GM19023 (cell line): Measurements from ENCODE around the gene DUSP5.

Experiments
- ATAC-seq: cut with Tn5 transposase; IDR thresholded peaks from one replicate; pipeline ENCODE4 v1.9.1; 2021; ENCODE audit warnings: mild to moderate bottlenecking, moderate library complexity; ENCODE audit not compliant: unreplicated experiment

DUSP5 gene

DNA sequence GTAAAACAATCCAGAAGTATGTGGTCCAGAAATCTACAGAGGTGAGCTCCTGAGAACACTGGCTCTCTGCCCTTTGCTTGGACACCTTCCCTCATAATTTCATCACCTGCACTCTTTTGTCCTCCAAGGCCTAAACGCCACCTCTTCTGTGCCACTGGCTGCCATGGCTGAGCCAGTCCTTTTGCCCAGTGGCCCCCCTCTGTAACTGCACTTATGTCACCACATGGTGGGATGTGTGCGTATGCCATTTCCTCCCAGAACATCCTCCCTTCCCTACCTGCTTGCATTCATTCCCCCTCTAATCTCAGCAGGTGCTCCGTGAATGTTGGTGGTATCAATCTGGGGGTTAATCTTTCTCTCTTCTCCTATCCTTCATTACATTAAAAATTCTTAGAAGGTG is 17.3 kb upstream of the DUSP5 start:
- ATAC-seq = no peak

DNA sequence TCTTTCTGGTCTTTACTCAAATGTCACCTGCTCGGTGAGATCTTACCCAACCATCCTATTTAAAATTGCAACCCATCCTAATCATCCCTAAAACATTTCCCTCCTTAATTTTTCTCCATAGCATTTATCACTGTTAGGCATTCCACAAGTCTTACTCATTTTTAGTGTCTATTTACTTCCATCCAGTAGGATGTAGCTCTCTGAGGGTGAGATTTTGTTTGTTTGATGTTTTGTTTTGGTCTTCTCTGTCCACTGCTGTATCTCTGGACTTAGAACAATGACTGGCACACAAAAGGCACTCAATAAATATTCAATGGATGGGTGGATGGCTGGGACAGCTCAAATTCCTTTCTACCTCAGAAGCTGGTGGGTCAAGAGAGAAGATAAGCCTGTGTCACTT is 15.8 kb upstream of the DUSP5 start:
- no peak for ATAC-seq

DNA sequence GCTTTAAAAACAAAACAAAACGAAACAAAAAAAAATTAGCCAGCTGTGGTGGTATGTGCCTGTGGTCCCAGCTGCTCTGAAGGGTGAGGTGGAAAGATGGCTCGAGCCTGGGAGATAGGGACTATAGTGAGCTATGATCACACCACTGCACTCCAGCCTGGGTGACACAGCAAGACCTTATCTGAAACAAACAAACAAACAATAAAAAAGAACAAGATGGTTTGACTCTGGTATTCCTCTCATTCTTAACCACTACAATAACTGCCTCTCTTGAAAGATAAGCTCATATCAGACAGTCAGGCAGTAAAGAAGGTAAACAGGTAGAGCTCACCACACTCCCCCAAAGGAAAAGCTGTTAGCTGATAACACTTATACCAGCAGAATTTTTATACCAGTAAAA is 14.1 kb upstream of the DUSP5 start:
- ATAC-seq = no peak

DNA sequence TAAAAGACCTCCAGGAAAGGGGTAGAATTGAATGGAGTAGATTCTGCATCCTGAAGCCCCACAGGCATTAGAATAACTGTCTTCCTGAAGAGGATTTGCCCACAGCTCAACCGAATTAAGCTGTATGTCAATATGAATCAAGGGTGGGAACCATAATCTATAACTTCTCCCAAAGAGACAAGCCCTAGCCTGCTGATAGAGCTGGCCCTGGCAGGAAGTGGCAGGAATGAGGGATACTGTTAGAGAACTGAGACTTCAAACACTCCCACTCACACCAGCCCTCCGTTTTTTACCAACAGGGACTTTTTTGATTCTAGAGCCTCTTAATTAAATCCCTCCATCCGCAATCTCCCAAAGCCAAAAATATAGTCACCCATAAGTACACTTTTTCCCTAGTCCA is 12.2 kb upstream of the DUSP5 start:
- ATAC-seq = no peak

DNA sequence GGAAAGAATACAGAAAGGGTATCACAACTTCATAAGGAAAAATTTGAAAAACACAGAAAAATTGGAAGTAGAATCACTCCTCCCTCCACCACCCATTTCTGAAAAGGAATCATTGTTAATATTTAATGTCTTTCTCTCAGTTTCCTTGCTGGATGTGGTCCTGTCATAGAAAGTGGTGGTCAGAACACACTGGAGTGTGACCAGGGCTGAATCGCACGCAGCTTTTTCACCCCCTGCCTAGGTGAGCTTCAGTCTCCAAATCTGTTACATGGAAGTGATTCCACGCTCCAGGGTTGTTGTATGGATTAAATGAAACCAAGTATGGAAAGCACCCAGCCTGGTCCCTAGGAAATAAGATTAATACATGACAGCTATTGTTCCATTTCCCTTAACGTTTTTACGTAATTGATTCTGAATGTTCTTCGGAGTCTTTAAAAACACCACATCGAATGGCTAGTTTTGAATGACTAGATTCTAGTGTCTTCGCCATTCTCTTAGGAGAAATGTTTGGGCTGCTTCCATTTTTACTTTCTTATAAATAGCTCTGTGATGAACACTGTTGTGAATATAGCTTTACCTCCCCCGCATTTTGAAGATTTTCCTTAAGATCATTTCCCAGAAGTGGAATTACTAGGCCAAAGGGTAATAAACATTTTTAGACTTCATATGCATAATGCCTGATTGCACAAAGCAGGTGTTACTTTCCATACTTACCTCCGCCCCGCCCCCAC is 10.9 kb upstream of the DUSP5 start:
- no peak for ATAC-seq

DNA sequence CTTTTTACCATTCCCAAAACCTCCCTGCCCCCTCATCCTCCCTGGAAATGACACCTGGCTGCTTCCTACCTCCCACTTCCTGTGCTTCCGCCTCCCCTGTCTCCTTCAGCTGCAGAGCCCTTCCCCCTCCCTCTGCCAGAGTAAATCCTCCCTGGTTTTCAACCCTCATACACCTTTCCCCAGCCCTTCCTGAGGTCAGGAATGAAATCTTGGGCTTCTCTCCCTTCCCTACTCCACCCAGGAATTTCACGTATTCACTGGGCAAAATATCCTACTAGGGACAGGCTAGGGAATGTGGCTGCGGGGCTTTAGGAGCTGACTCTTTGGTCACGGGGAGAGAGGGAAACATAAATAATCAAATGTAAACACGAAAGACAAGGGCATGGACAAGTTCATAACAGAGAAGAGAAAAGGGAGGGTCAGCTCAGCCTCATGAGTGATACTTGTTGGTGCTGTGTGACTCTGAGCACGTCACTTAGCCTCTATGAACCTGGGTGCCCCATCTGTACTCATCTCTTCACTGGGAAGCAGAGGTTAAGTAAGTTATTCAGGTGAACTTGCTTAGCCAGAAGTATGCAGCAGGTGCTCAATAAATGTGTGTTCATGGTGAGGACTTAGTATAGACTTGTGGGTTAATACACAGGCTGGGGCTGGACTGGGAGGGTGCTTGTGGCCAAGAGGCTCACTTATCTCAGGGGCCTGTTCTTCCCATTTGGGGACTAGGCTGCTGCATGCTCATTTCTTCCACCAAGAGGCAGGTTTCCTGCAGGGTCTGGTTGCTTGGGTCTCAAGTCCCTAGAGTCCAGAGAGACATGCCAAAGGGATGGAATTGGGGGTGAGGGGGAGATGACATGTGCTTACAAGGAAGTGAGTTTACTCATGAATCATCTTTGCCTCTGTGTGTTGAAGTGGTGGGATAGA is 10.0 kb upstream of the DUSP5 start:
- no peak for ATAC-seq

DNA sequence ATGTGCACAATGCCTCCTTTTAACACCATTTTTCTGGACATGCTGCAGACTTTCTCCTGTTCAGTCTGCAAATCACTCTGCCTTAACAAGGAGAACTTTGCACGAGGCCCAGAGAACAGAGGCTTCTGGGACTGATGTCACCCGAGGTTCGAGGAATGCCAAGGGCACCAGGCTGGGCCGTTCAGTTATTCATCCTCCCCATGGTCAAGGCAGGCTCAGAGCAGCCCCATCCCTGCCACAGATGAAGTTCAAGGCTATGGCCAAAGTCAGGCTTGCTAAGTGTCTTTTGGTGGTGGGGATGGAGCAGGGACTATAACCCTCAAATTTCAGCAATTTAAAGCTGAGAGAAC is 9.4 kb upstream of the DUSP5 start:
- ATAC-seq = no peak

DNA sequence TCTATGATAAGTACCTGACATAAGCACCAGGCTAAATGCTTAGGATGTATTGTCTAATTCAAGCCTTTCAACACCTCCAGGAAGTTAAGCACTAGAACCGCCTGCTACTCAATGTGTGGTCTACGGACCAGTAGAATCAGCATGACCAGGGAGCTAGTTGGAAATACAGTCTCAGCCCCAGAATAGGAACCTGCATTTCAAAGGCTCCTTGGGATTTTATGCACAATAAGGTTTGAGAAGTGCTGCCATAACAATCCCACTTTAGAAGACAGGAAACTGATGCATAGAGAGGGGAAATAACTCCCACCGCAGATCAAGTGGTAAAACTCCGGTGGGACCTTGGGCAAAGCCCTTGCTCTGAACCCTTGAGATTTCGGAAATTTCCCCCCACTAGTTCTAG is 8.8 kb upstream of the DUSP5 start:
- ATAC-seq = no peak

DNA sequence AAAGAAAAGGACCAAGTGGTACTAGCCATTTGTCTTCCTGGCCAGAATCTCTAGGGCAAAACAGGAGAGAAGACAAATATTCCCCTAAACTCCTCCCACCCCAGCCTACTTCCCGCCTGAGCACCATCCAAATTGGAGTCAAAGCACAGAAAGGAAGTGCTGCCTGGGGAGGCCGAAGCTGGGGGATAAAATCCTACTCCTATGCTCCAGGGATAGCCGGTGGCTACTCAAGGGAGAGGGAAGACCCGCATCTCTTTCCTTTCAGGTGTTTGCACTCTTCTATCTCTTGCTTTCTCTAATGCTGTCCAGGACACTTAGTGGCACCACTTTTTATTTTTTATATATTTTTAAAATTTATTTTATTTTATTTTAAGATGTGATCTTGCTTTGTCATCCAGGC is 7.1 kb upstream of the DUSP5 start:
- no peak for ATAC-seq

DNA sequence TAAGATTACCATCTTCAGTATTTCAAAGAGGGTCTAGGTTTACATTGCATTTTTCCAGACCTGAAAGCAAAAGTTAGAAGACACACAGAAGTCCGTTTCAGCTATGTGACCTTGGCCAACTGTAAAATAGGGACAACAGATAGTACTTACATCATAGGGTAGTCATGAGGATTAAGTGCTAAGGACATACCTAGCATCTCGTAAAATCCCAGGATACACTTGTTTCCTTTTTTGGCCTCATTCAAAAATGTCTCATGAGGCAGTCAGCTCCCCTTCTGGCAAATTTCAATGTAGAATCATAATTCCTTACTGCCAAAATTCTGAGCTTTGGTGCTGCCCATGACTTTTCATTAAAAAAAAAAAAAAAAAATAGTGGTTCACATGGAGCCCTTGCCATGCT is 6.4 kb upstream of the DUSP5 start:
- ATAC-seq = no peak

DNA sequence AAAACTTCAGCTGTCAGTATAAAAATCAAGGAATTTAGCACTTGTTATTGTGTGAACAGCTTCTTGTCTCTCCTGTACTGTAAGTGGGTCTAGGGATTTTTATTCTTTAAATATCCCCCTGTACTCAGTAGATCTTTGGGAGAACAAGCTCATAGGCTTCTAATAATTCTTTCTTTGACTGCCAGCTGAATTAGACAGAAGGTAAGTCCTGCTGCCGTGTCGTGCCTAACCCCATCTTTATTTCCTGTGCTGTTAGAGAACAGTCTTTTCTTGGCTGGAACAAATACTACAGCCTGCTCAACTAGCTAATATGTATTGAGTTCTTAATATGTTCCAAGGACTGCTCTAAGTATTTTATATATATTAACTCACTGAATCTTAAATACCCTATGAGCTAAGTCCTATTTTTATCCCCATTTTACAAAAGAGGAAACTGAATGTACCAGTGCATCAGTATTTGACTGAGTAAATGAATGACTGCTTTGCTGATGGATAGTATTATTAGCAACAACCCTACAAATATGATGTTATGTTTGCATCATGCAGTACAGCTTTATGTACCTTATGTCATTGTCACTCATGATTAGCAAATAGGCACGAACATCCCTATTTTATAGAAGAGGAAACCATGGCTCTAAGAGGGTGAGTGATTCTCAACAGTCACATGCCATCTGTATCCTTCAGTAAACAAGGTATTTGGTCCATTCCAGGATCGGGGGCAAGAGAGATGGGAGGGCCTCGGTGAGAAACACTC is 5.5 kb upstream of the DUSP5 start:
- no peak for ATAC-seq

DNA sequence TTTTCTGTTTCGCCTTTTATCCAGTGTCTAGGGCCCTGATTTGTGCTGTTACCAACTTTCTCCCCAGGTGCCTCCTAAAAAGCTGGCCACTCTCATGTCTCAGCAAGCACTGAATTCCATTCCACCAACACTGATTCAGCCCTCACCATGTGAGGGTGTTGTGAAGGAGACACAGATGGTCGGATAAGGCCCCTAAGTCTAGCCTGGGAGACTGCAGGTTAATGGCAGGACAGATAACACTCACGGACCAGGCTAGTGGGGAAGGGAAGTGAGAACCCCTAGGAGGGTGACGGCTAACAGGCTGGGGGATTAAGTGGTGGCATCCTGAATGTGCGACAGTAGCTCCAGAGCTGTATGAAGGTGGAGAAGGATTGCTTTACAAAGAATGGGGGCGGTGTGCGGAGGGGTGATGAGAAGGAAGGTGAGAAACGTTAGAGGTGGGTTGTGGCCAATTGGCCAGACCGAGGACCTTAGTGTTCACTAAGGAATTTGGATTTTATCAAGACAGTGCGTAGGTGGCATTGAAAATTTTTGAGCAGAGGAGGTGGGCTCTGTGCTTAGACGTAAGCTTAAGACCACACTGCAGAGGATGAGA is 3.8 kb upstream of the DUSP5 start:
- no peak for ATAC-seq

DNA sequence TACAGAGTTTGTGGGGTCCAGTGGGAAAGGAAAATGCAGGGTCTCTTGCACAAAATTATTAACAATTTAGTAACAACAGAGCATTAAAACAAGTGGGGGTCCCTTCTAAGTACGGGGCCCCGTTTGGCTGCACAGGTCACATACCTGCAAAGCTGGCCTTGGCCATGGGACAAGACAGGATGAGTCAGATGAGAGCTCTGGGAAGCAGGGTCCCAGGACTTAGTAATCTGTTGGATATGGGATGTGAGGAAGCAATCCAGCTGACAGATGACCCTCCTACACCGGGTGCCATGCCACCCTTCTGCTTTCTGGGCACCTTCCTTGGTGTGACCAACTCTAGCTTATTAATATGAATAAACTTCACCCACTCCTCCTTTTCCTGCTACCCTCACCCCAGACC is 3.2 kb upstream of the DUSP5 start:
- no peak for ATAC-seq

DNA sequence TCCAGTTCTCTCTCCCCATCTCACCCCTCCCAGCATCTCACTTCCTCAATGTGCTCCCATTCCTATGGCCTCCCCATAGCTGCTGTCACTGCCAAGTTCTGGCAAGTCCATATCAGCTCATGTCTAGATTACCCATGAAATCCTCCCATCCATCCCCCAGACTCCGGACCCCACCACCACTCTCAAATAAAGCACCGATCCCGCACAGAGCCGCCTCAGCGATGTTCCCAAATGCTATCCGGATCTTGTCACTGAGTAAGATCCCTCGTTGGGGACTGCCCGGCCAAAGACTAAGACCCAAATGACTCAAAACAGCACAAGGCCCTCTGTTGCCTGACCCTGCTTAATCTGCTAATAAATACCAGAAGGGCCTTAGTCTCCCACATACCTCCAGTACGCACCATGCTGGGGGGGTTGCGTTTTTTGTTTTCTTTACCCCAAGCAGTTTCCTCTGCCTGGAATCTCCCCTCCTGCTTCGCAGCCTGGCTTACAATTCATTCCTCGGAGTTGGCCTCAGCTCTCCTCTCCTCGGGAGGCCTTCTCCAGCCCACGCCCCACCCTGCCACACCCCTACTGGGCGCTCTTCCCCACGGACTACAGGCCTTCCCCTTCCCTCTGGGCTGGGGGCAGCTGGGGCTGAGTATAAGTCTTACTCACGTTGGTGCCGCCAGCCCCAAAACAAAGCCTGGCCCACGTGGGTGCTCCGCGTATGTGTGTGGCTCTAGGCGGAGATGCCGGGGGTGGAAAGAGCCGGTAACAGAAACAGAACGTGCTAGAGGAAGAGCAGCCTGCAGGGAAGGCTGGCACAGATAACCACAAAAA is 1.8 kb upstream of the DUSP5 start:
- ATAC-seq = no peak

DNA sequence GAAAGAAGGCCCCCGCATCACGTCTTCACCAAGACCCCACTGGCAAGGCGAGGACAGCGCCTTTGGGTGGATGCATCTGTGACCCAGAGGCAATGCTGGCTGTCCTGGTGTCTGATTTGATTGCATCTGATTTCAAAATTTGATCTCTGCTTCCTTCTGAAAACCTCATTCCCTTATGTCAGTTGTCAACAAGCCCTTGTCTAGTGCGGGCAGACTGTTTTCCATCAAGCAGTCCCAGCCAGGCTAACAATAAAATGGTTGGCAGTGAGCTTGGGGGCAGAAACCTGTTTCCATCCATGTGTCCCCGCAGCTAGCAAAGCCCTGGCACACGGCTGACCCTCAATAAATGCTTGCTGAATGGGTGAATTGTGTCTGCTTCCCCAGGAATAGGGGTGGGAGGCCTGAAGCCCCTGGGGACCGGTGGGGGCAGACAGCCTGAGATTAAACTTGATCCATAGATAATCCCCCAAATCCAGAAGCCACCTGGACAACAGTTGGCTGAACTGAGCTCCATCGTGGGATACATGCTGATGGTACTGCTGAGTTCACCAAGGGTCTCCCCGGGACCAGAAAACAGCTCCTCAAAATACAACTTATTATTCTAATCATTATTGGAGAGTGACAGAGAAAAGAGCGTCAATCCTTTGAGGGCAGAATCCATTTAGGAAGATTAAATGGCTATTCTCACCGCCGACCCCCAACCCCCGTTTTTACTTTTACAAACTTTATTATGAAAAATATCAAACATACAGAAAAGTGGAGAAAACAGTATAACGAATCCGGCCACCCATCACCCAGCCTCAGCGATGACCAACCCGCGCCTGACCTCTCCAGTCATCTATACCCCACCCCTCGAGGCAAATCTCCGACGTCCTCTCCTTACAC is 912 bp upstream of the DUSP5 start:
- ATAC-seq = no peak

DNA sequence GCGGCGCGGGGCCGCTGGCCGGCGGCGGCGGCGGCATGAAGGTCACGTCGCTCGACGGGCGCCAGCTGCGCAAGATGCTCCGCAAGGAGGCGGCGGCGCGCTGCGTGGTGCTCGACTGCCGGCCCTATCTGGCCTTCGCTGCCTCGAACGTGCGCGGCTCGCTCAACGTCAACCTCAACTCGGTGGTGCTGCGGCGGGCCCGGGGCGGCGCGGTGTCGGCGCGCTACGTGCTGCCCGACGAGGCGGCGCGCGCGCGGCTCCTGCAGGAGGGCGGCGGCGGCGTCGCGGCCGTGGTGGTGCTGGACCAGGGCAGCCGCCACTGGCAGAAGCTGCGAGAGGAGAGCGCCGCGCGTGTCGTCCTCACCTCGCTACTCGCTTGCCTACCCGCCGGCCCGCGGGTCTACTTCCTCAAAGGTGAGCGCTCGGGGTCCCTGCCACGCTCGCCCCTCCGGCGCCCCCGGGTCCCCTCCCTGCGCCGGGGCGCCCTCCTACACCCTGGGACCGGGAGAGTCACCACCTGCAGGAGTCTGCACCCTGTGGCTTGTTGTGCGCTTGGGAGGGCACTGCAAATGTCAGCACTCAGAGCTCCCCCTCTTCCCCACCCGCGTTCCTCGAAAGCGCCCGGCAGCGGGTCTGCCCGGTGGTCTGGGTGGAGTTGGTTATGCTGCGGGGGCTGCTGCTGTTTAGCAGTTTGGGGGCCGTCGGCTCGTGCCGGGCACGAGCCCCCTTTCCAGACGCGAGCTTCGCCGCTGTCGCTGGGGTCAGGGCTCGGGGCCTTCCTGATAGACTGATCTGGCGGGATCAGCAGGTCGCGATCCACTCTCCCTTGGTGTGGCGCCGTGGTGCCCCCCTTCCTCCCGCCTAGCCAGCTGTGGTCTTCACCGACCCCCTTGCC is 627 bp downstream of the DUSP5 start:
- peak; percentile 14 for ATAC-seq

DNA sequence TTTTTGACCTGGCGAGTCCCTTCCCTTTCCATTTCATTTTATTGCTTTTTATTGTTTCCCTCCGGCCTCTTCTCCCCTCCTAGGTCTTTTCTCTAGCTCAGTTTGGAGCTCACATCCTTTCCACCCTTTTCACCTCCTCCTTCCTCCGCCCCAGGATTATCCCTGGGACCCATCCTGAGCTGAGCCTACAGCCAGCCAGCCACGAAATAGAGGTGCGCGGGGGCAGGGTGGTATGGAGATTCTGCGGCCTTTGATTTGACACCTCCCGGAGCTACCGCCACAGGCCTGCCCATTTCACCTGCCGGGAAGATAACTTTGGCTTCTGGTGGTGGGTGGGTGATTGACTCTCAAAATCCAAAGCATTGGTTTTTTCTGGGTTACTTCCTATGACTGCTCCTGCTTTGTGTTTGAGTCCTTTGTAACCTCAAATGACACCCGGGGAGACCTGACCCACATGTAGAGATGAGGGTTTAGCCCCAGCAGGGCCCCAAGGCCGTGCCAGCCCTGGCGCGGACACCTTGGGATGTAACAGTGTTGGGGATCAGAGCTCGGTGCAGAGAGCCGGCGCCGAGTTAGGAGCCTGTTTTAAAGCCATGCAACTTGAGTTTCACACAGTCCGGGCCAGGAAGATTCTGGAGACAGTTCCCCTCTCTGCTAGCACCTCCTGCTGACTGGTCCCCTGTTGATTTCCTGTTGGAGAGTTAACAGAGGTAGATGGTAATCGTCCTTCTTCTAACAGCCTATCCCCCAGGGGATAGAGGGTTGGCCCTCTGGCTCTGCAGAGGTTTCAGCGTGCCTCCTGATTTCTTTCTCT is 1.5 kb downstream of the DUSP5 start:
- ATAC-seq = no peak
